DND-41 (cell line): ENCODE results near the gene HPCAL1.

ENCODE experiments used
- ATAC-seq: fragments of 200-7000 bp; cut with Tn5 transposase; 3 replicates; pipeline ENCODE4 v1.9.1; 2021; ENCODE audit warnings: low read depth; ENCODE audit not compliant: insufficient read depth
- DNase-seq: peaks from one replicate; pipeline ENCODE4 v3.0.0-alpha.2; 2020
- H2AFZ ChIP-seq: 2 replicates; pipeline ENCODE4 v1.6.0; 2012; ENCODE audit warnings: low read depth, low read length
- H3K27ac ChIP-seq: 2 replicates; pipeline ENCODE4 v1.5.1; 2012; ENCODE audit warnings: low read length, inconsistent platforms
- H3K27me3 ChIP-seq: fragments of 200-600 bp; sonication (generic); 2 replicates; pipeline ENCODE4 v1.6.0; 2012; ENCODE audit warnings: low read length, mild to moderate bottlenecking, inconsistent platforms; ENCODE audit not compliant: insufficient read depth, poor library complexity
- H3K36me3 ChIP-seq: 2 replicates; pipeline ENCODE4 v1.5.1; 2012; ENCODE audit warnings: low read length, inconsistent platforms; ENCODE audit not compliant: insufficient read depth
- H3K4me1 ChIP-seq: 2 replicates; pipeline ENCODE4 v1.5.1; 2012; ENCODE audit warnings: mild to moderate bottlenecking, low read length; ENCODE audit not compliant: insufficient read depth
- H3K4me2 ChIP-seq: 2 replicates; pipeline ENCODE4 v1.6.0; 2012; ENCODE audit warnings: mild to moderate bottlenecking, moderate library complexity, low read length, inconsistent platforms; ENCODE audit not compliant: insufficient read depth
- H3K4me3 ChIP-seq, 2 experiments: fragments of 200-600 bp in 1 of 2; shearing (Covaris generic) in 1 of 2; 2 replicates each; pipeline ENCODE4 v1.5.1; 2012 to 2016; ENCODE audit warnings: inconsistent platforms in 2 of 2, low read length in 2 of 2, mild to moderate bottlenecking in 2 of 2, low read depth in 1 of 2, moderate library complexity in 1 of 2
- H3K79me2 ChIP-seq: 2 replicates; pipeline ENCODE4 v1.6.0; 2012; ENCODE audit warnings: low read length, inconsistent platforms; ENCODE audit not compliant: insufficient read depth
- H3K9ac ChIP-seq: 2 replicates; pipeline ENCODE4 v1.6.0; 2012; ENCODE audit warnings: low read depth, mild to moderate bottlenecking, inconsistent platforms, low read length, moderate library complexity
- H3K9me3 ChIP-seq: 2 replicates; pipeline ENCODE4 v1.5.1; 2012; ENCODE audit warnings: low read length, moderate library complexity, mild to moderate bottlenecking, inconsistent platforms; ENCODE audit not compliant: insufficient read depth, severe bottlenecking
- H4K20me1 ChIP-seq: 2 replicates; pipeline ENCODE4 v1.6.0; 2012; ENCODE audit warnings: low read length; ENCODE audit not compliant: insufficient read depth
- CTCF ChIP-seq: IDR thresholded peaks from 2 replicates; pipeline ENCODE4 v1.5.1; 2012; ENCODE audit warnings: borderline replicate concordance, low read length, moderate library complexity, mild to moderate bottlenecking; ENCODE audit not compliant: poor library complexity, severe bottlenecking; ENCODE audit errors: extremely low read depth
- EZH2 ChIP-seq: IDR thresholded peaks from 3 replicates; pipeline ENCODE4 v1.6.1; 2012; ENCODE audit warnings: borderline replicate concordance, low read depth, mild to moderate bottlenecking, moderate library complexity, low read length, inconsistent platforms; ENCODE audit not compliant: severe bottlenecking

The HPCAL1 gene

GRCh38 chr2:10473121-10473756 is 170.5 kb downstream of the HPCAL1 start:
- Histone ChIP-seq H3K27me3 (no peaks in the 10 kb centered on the region), H3K79me2 (no peaks in the 10 kb centered on the region), H3K9me3 (no peaks in the 10 kb centered on the region), H3K9ac (no peak overlapping the region), H3K36me3 (no peaks in the 10 kb centered on the region), H3K4me1 (no peaks in the 10 kb centered on the region), H3K27ac (no peak overlapping the region), H2AFZ (no peak overlapping the region), H4K20me1 (no peaks in the 10 kb centered on the region), H3K4me3 (no peak overlapping the region), H3K4me2 (no peak overlapping the region)
- TF ChIP-seq EZH2 (no peak), CTCF (no peak)
- DNase-seq (no peak), ATAC-seq (no peak)

DNA sequence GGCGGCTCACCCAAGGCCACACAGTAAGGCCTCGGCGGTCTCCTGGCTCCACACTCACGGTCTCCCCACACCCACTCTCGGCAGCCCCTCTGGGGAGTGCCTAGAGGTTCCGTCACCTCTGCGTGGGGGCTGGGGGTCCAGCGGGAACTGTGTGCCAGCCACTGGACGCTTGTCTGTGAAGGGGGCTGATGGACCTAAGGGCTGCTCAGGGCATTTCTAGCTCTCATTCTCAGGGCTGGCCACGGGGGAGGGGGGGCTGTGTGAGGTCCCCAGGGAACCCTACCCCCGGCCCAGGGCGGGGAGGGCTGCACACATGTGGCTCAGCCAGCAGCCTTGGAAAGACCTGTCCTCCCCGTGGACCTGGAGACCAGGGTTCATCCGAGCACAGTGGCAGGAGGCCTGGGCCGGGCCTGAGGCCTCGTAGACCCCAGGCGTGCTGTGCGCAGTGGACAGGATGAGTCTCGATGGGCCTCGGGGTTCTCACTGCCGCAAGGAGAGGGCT is 172.6 kb downstream of the HPCAL1 start:
- TF ChIP-seq CTCF (no peak), EZH2 (no peak)
- Histone ChIP-seq H3K4me3 (no peak overlapping the region), H3K9ac (no peak overlapping the region), H3K4me1 (no peaks in the 10 kb centered on the region), H3K79me2 (no peaks in the 10 kb centered on the region), H3K4me2 (no peak overlapping the region), H2AFZ (no peak overlapping the region), H3K27ac (no peak overlapping the region), H3K36me3 (no peaks in the 10 kb centered on the region), H3K9me3 (no peaks in the 10 kb centered on the region), H3K27me3 (no peaks in the 10 kb centered on the region), H4K20me1 (no peaks in the 10 kb centered on the region; the same call in 1 of the 2 replicates)
- ATAC-seq: no peak
- no peak for DNase-seq

GRCh38 chr2:10475811-10476660 is 173.3 kb downstream of the HPCAL1 start:
- Histone ChIP-seq H3K27ac (no peak overlapping the region), H3K4me2 (no peak overlapping the region), H3K4me3 (no peak overlapping the region), H3K4me1 (no peaks in the 10 kb centered on the region), H3K9me3 (no peaks in the 10 kb centered on the region), H3K36me3 (no peaks in the 10 kb centered on the region), H3K9ac (no peak overlapping the region), H3K79me2 (no peaks in the 10 kb centered on the region), H4K20me1 (no peaks in the 10 kb centered on the region; the same call in 1 of the 2 replicates), H2AFZ (no peak overlapping the region), H3K27me3 (no peaks in the 10 kb centered on the region)
- no peak for ATAC-seq
- TF ChIP-seq CTCF (no peak), EZH2 (no peak)
- no peak for DNase-seq
